Measurements from ENCODE around the gene EWSR1.
"Not testable (repeated sequence)": the region's sequence is repeated elsewhere in the genome, so short reads cannot be mapped to it uniquely, and the experiment has no call there.

The EWSR1 gene

DNA sequence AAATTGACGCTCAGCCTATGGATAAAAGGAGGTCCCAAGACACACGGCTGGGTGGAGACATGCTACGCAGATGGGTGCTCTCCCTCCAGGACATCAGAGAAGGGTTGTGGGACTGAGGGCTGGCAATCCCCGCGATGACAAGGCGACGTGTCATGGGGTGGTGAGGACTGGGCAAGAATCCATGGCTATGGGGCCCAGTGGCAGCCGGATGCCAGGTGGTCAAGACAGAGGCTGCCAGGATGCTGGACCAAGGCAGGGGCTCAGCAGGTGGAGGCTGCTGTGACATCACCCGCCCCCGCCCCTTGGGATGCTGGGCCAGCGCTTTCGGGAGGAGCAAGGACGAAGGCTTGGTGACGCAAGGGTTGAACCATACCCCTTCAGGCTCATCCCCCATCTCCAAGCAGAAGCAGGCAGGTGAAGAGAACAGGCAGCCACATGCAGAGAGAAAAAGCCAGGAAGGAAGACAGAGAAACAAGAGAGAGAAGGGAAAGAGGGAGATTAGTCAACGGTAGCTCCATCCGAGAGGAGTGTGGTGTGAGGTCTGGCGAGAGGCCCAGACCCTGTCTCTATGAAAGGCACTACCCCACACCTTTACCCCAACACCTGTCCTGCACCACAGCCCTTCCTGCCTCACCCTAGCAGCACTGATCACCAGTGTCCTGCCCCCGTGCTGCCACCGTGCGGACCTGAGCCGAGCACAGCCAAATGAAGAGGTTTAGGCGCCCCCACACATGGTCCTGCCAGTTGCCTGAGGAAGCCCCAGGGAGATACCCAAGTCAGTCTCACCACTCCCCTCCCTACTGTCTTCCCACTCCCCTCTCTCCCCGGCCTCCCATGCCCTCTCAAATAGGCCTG, 71.5 kb downstream of the EWSR1 start:
- no peak for DNase-seq

DNA sequence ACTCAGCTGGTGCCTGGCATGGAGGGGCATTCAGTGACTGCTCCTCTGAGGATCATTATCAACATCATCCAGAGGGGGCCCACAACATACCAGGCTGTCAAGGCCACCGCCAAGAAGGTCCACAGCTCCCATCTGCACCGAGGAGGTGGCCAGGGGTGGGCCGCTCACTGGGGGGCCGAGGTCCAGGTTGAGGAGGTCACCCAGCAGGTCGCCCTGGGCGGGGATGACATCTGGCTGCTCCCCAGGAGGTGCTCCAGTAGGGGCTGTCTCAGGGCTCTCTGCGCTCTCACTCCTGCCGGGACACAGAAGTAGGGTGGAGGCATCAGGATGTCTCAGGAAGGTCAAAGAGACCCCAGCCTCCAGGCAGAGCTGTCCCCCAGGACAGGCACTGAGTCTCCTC, 72.5 kb downstream of the EWSR1 start:
- DNase-seq, result no peak

DNA sequence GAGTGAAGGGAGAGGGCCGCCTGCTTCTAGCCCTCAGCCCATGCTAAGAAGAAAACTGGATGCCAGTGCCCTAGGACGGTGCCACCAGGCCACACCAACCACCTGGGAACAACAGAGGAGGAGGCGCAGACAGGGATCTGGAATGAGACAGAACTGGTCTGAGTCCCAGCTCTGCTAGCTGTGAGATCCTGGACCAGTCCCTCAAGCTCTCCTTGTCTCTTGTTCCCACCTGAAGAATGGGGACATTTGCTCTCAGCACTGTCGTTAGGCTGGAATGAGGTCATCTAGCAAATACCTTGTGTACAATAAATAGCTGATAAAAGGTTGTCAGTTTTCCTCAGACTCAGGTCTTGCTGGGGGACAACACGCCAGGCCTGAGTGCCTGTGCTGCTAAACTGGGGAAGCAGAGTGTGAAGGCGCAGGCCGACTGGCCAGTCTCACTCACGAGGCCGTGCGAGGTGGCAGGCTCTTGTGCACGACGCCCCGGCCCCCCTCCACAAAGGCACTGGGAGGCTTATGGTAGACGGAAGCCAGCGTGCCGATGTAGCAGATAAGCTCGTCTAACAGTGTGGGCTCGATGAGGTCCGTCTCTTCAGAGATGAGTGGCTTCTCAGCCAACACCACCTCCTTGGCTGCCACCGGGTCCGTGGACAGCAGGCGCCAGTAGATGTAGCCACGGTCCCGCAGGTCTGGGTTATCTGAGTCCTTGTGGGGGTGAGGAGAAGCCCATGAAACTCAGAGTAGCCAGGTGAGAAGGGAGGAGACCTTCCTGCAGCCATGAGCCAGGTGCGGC, 73.2 kb downstream of the EWSR1 start:
- DNase-seq, result no peak

DNA sequence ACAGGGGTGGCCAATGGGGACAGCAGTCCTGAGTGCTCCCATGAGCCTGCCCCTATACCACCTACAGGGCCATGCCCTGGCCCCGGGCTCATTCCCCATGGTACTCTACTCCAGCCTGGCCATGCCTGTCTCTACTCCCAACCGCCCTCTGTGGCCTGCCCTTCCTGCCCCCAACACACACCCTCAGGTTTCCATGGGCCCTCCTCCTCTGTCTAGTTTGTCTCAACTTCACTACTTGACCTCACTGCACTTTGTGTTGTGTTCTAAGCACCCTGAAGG, 73.7 kb downstream of the EWSR1 start:
- DNase-seq, result no peak

DNA sequence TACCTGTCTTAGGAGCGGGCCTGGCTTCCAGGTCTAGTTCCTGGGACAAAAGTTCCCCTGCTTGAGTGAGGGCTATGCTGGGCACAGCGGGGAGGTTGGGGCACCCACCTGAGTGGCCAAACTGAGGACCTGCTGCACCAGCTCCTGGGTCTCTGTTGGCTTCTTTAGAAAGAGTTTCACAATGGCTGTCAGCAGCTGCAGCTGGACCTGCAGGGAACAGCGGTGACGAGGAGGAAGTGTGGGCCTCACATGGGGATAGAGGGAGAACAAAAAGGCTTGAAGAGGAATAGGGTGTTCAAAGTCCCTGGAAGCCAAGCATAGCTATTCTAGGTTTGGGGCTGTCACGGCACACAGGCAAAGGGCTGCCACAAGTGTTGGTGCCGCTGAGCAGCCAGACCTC, 74.1 kb downstream of the EWSR1 start:
- no peak for DNase-seq

DNA sequence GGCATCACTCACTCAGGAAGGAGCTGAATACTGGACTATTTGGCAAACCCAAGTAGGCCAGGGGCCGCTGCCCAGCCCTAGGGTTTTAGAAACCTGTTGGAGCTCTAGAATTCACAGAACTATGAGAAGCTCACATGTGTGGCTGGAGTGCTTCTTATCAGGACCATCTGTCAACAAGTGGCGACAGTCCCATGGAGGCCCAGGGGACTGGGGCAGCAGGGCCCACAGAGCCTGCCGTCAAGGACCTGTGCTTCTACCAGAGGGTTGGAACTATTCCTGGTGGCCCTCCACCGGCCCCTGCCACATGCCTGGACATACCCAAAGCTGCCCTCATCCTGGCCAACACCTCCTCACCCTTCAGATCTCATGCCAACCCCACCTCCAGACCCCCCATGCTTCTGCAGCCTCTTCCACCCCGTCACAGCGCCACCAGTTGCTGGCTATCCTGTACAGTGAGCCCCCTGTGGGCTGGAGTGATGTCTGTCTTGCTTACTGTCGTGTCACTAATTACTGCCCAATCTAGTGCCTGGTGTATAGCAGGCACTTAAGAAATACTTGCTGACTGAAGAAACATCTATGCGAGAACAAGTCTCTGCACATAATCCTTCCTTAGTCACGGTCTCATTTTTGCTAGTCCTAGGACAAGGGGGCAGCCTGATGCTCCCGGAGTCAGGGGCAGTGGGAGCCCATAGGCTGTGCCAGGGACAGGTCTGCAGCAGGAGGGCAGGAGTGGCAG, 74.7 kb downstream of the EWSR1 start:
- DNase-seq, result no peak

DNA sequence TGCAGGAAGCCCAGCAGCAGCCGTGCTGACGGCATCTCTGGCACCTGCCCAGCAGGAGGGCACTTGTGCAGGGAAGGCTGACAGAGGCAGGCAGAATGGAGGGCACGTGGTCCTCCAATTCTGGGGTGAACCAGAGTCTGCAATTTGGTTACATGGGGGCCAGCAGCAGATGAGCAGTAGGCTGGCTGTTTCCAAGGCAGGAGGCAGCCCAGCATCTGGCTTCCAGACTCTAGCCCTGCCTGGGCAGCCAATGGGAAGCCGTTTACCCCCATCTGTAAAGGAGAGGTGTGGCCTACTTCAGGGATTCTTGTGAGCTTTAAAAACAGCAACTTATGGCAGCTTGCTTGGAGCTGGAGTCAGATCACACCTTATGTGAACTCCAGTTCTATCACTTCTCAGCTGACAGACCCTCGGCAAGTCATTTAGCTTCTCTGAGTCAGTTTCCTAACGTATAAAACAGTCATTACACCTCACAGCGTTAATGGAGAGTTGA, 75.3 kb downstream of the EWSR1 start:
- DNase-seq, result peak in 1 of 2 experiments; percentile 9

DNA sequence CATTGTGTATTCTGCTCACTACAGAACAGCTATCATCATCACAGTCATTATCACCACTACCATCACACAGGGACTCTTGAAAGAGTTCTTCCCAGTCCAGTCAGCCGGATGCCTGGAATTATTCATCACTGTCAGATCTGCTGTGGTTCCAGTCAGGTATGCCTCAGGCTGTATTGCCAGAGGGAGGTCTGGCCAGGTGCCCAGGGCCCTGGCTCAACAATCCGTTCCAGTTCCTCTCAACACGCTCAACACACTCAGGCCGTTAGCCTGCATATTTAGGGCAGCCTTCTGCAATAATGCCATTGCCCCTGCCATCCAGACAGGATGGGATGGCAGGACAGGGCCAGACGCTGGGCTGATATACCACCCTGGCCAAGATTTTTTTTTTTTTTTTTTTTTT, 76.1 kb downstream of the EWSR1 start:
- peak; percentile 10 to 68 for DNase-seq

DNA sequence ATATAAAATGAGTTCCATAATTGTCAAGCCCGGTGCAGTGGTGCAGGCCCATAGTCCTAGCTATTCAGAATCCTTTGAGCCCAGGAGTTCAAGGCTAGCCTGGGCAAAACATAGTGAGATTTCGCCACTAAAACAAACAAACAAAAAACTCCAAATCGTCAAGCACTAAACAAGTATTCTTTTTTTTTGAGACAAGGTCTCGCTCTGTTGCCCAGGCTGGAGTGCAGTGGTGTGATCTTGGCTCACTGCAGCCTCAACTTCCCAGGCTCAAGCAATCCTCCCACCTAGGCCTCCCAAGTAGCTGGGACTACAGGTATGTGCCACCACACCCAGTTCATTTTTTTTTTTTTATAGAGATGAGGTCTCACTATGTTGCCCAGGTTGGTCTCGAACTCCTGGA, 76.8 kb downstream of the EWSR1 start:
- DNase-seq, result not testable (repeated sequence)

DNA sequence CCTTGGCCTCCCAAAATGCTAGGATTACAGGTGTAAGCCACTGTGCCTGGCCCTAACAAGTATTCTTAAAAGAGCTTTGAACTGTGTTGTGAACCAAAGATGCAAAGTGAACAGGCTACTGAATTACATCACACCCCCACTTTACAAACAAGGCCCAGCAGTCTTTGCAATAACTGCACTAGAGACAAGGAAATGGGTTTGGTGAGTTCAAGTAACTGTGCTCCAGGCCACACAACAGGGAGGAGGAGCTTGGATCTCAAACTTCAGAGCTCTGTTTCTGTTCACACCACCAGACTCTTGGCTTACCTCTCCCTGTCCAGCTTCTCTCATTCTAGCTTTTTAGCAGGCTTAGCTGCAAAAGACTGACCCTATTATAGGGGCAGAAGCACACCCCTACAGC, 77.9 kb downstream of the EWSR1 start:
- no peak for DNase-seq

DNA sequence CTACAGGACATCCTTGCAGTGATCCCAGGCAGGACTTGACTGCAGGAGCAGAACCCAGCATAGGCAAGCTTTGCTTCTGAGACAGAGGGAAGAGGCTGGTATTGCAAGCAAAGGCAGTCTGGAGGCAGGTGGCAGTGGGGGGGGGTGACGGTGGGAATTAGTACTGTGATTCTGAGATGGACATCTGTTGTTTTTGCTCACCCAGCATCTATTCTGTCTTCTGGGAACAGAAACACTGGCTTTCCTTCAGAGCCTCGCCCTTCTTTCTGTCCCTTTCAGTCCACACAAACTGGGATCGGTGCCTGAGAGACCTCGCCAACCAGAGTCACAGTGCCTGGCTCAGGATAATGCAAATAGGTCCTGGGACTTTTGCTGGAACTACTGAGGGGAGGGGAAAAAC, 78.6 kb downstream of the EWSR1 start:
- DNase-seq, result no peak

DNA sequence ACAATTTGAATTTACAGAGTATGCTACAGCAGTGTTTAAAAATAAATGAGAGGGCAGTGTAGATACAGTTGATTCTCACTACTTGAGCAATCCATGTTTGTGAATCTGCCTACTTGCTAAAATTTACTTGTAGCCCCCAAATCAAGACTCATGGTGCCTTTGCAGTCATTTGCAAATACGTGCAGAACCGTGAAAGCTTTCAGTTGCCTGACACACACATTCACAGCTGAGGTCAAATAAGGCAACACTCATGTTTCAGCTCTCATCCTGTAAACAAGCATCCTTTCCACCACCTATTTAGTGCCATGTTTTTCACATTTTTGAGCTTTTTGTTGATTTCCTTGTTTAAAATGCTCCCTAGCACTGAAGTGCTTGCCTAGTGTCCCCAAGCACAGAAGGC, 80.0 kb downstream of the EWSR1 start:
- DNase-seq, result no peak

DNA sequence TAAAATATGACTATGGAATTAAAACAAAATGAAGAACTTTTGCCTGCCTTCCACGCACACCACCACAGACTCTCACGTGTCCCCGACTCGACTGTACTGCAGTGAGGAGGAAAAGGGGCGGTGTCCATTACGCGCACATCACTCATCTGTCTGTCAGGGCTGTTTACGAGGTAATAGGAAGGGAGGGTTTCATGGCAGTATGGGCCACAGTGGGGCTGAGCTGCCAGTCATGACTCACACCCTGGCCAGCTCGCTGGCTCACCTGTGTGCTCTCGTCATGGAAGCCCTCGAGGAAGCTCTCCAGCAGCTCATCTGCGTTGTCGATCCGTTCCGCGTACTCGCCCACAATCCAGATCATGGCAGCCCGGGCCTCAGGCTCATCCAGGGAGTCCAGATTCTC, 80.9 kb downstream of the EWSR1 start:
- no peak for DNase-seq
